NB4 (cell line): ENCODE measurements around the gene TBC1D10B.

Experiments used
- MYC ChIP-seq: IDR thresholded peaks from 2 replicates; pipeline ENCODE4 v1.6.1; 2011; ENCODE audit warnings: low read depth, low read length
- POLR2A ChIP-seq: IDR thresholded peaks from 2 replicates; pipeline ENCODE4 v1.6.1; 2011; ENCODE audit warnings: mild to moderate bottlenecking; ENCODE audit not compliant: insufficient read length; ENCODE audit errors: extremely low read depth
- TF ChIP-seq, protein P1 (sequence below): IDR thresholded peaks from one replicate; pipeline ENCODE4 v1.5.1; 2012; ENCODE audit warnings: low read depth, low read length
- TF ChIP-seq, protein P2 (sequence below): IDR thresholded peaks from 2 replicates; pipeline ENCODE4 v1.6.1; 2011; ENCODE audit warnings: low read depth, low read length

DNA sequence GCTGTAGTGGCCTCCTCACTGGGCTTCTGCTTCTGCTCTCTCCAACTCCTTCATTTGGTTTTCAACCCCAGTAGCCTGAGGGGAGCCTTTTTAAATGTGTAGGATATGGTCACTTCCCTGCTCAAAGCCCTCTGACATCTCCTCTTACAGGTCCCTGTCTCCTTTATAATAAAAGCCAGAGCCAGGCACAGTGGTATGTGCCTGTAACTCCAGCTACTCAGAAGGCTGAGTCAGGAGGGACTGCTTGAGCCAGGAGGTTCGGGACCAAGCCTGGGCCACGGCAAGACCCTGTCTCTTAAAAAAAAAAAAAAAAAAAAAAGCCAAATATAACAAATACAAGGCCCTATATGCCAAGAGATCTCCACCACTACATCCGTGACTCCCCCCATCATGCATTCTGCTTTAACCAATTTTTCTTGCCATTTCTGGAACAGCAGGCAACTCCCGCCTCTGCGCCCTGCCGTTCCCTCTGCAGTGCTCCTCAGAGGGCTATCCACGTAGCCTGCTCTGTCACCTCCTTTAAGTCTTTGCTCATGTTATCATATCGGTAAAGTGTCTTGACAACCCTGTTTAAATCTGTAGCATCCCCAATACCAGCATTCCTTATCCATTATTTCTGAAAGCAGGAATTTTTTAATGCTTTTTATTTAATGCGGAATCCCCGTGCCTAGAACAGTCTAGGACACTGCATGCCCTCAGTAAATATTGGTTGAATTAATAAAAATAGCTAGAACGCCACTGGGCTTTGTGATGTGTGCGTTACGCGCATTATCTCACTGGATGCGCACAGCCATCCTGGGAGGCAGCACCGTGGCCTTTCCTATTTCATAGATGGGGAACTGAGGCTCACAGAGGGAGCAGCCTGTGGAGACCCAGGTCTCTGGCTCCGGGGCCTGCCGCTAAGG is 46.6 kb upstream of the TBC1D10B start:
- TF ChIP-seq, protein P1, sequence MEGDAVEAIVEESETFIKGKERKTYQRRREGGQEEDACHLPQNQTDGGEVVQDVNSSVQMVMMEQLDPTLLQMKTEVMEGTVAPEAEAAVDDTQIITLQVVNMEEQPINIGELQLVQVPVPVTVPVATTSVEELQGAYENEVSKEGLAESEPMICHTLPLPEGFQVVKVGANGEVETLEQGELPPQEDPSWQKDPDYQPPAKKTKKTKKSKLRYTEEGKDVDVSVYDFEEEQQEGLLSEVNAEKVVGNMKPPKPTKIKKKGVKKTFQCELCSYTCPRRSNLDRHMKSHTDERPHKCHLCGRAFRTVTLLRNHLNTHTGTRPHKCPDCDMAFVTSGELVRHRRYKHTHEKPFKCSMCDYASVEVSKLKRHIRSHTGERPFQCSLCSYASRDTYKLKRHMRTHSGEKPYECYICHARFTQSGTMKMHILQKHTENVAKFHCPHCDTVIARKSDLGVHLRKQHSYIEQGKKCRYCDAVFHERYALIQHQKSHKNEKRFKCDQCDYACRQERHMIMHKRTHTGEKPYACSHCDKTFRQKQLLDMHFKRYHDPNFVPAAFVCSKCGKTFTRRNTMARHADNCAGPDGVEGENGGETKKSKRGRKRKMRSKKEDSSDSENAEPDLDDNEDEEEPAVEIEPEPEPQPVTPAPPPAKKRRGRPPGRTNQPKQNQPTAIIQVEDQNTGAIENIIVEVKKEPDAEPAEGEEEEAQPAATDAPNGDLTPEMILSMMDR = no peak
- no peak for TF ChIP-seq POLR2A
- TF ChIP-seq, protein P2, sequence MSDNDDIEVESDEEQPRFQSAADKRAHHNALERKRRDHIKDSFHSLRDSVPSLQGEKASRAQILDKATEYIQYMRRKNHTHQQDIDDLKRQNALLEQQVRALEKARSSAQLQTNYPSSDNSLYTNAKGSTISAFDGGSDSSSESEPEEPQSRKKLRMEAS = no peak
- no peak for TF ChIP-seq MYC
